Activated T-helper 1 cell treated with anti-CD3 and anti-CD28 coated beads, Interleukin-12 subunit alpha, Interleukin-12 subunit beta, Interleukin-2, Interleukin-4 antibody, amounts not matched to agents 30 ng/mL and 10 ng/mL and 1 ng/mL, durations not matched to agents 14 hours and 24 hours and 36 hours (primary cell): Measurements from ENCODE around the gene RND2. TPM values are rescaled to one million over a fixed set of nuclear protein-coding genes. Genes with fewer than 3 reads are reported as not detected.

Experiments used
- DNase-seq: peaks from one replicate; pipeline ENCODE4 v3.0.0; 2021; ENCODE audit warnings: low spot score
- H3K27ac Mint-ChIP-seq: one replicate; pipeline ENCODE4 v1.8.0; 2021; ENCODE audit warnings: mild to moderate bottlenecking, mixed read lengths
- H3K27me3 Mint-ChIP-seq: one replicate; pipeline ENCODE4 v1.8.0; 2022; ENCODE audit warnings: mild to moderate bottlenecking, moderate library complexity, mixed read lengths; ENCODE audit not compliant: insufficient read depth
- H3K36me3 Mint-ChIP-seq: one replicate; pipeline ENCODE4 v1.8.0; 2021; ENCODE audit warnings: low read depth, mixed read lengths
- H3K4me1 Mint-ChIP-seq: one replicate; pipeline ENCODE4 v1.8.0; 2021; ENCODE audit warnings: low read depth, mixed read lengths
- H3K4me3 Mint-ChIP-seq: one replicate; pipeline ENCODE4 v1.8.0; 2021; ENCODE audit warnings: mild to moderate bottlenecking, moderate library complexity, mixed read lengths
- H3K9me3 Mint-ChIP-seq: one replicate; pipeline ENCODE4 v1.8.0; 2021; ENCODE audit warnings: mixed read lengths
- intact Hi-C: fragments of 100-400 bp; cut with micrococcal nuclease; formaldehyde crosslinking; loops from one replicate; pipeline ENCODE4 v1.15.1; 2024
- total RNA-seq: library from RNA; stranded (reverse); gene quantifications from 2 replicates; pipeline ENCODE4 v1.2.3, GENCODE V29; 2022

Gene RND2
- total RNA-seq, 1 donor from 2014 or later = not detected

DNA sequence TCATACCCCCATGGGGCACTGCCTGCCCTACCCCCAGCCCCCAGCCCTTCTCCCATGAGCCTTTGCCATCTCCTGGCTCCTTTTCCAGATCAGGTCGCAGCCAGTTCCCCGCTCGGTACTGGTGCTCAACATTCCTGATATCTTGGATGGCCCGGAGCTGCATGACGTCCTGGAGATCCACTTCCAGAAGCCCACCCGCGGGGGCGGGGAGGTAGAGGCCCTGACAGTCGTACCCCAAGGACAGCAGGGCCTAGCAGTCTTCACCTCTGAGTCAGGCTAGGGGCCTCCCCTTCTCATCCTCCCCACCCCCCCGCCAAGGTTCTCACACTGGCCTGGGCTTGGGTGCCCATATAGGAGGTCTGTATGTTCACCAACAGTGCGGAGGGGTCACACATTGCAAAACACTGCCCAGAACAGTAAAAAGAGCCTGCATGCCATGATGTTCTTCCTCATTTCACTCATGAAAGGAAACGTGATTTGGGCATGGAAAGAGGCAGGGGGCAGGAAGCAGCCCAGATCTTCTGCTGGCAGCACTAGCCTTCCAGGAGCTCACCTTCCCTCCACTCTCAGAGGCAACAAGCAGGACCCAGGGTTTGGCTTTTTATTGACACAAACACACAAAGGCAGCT lies 10.9 kb upstream of the RND2 start:
- H3K27ac Mint-ChIP-seq = no peak overlapping the region

DNA sequence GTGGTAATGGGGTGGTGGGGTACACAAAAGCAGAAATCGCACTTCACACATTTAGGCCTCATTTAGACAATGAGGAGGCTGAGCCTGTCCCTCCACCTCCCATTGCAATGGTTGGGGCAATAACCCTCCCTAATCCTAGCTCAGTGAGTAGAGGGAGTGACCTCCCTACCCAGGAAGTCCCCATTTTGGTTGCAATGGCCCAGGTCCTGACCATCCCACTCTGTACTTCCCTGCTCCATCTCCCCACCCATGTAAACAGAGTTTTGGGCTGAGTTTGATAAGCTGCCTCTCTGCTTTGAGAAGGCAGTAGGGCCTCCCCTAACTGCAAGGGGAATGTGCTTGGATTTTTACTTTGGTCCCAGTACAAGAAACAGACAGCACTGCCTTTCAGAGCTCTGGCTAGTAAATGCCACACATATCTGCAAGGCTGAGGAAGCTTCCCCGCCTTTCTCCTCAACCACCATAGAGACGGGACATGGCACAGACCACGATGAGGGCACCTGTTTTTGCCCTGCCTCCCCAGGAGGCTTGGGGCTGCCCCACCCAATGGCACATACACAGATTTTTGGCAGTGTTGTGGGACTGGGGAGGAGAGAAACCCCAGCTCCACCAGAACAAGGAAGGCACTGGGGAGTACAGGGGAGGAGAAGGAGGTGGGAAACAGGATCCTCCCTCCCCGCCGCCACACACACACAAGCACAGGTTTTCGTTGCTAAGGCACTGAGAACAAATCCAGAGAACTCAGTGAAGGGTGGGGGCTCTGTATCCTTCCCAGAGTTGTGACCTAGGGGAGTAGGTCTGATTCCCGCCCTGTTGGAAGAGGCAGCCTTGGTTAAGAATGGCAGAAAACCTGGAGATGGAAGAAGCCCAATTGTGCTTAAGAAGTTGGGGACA lies 10.1 kb upstream of the RND2 start:
- Mint-ChIP-seq H3K27ac (no peak overlapping the region), H3K36me3 (peaks cover 34% of the 10 kb centered on the region), H3K4me3 (no peak overlapping the region), H3K9me3 (no peaks in the 10 kb centered on the region), H3K4me1 (peaks cover 23% of the 10 kb centered on the region), H3K27me3 (no peaks in the 10 kb centered on the region)
- intact Hi-C loops = no loop called here
- DNase-seq = no peak

More for the DNA sequence above, 10.9 kb upstream of the RND2 start:
- DNase-seq = no peak
- peaks cover 23% of the 10 kb centered on the region for H3K4me1 Mint-ChIP-seq
- H3K4me3 Mint-ChIP-seq = no peak overlapping the region
- no peaks in the 10 kb centered on the region for H3K27me3 Mint-ChIP-seq
- H3K9me3 Mint-ChIP-seq = no peaks in the 10 kb centered on the region
- H3K36me3 Mint-ChIP-seq = peaks cover 34% of the 10 kb centered on the region
- intact Hi-C loops = no loop called here

DNA sequence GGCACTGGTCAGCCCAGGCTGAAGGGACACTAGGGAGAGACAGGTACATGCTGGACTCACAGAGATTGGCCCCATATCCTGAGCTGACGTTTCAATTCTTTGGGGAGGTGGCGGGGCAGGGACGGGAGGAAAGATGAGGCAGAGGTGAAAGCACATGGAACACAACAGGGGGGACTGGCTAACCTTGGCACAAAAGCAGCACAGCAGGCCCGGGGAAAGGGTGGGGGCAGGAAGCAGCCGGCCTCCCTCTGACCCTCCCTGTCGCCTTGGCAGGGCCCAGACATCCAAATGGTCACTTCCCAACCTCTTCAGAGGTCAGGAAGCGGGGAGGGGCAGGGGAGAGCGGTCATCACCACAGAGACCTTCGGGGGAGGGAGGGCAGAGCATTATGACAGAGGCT lies 9.5 kb upstream of the RND2 start:
- intact Hi-C loops = no loop called here
- Mint-ChIP-seq H3K4me1 (peaks cover 18% of the 10 kb centered on the region), H3K27ac (no peak overlapping the region)

DNA sequence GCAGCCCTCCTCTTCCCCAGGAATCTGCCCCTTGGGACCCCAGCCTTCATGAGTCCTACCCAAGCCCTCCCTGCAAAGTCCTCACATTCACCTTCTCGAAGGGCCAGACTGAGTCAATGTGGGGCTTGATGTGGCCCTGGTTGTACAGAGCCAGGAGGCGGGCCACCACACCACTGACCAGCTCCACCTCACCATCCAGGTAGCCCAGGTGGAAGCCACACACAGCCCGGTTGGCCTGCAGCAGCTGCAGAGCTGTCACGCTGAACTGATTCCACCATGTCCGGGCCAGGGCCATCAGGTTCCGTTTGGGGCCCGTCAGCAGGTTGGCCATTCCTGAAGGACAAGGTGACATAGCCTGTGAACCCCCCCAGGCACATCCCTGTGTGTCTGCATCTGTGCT lies 8.8 kb upstream of the RND2 start:
- no peak for DNase-seq
- Mint-ChIP-seq H3K4me1 (peaks cover 19% of the 10 kb centered on the region), H3K4me3 (no peak overlapping the region), H3K27me3 (peaks cover 7% of the 10 kb centered on the region), H3K36me3 (peaks cover 27% of the 10 kb centered on the region), H3K9me3 (no peaks in the 10 kb centered on the region), H3K27ac (no peak overlapping the region)
- intact Hi-C loops = no loop called here

More for the DNA sequence above, 9.5 kb upstream of the RND2 start:
- H3K9me3 Mint-ChIP-seq = no peaks in the 10 kb centered on the region
- no peak overlapping the region for H3K4me3 Mint-ChIP-seq
- peaks cover 29% of the 10 kb centered on the region for H3K36me3 Mint-ChIP-seq
- no peak for DNase-seq
- H3K27me3 Mint-ChIP-seq = peaks cover 3% of the 10 kb centered on the region

DNA sequence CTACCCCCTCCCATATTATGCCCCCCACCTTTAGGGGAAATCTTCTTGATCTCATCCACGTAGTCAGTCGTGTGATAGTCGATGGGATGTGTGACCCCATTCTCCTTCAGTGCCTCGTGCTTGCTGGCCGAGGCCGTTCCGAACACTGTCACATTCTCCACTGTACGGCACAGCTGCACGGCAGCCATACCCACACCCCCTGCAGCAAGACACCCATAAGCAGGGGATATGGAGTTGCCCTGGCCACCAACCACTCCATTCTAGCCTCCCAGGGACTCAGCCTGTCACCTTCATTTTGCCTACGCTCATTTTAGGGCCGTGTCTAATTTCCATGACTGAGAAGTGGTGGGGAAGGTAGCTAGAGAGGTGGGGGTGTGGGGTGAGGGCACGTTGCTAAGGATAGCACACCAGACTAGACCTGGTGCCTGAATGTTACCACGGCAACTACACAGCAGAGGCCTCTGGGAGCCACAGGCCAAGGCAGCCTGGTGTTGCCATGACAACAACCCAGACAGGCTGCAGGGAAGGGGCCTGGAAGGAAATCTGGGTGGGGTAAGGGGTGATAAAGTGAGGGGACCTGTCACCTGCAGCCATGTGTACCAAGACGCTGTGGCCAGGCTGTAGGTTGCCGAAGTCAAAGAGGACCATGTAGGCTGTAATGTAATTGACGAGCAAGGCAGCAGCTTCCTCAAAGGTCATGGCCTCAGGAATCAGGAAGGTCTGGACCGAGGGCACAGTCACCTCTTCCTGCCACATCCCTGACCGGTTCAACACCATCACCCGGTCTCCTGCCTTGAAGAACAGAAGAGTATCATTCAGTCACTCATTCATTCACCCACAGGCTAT lies 6.8 kb upstream of the RND2 start:
- Mint-ChIP-seq H3K27ac (no peak overlapping the region), H3K4me1 (peaks cover 16% of the 10 kb centered on the region), H3K9me3 (no peaks in the 10 kb centered on the region), H3K27me3 (peaks cover 8% of the 10 kb centered on the region), H3K4me3 (no peak overlapping the region), H3K36me3 (peaks cover 19% of the 10 kb centered on the region)
- intact Hi-C loops = no loop called here
- peak; percentile 24 for DNase-seq

DNA sequence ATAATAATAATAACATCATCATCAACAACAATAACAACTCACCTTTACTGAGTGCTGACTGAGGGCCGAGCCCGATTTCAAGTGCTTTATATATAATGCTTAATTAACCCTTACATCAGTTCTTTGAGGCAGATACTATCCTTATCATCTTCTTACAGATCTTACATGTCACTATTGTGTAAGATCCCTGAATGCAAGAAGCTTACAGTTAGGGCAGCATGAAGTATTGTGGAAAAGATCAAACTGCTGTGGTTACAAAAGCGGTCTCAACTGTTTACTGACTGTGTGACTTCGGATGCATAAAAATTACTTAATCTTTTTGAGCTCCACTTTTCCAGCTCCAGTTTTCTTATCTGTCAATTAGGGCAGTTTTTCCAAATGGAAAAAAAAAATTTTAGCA lies 6.1 kb upstream of the RND2 start:
- intact Hi-C loops = no loop called here
- no peak for DNase-seq
- Mint-ChIP-seq H3K27ac (no peak overlapping the region), H3K27me3 (peaks cover 8% of the 10 kb centered on the region), H3K4me1 (peaks cover 16% of the 10 kb centered on the region), H3K9me3 (no peaks in the 10 kb centered on the region), H3K36me3 (peaks cover 15% of the 10 kb centered on the region), H3K4me3 (no peak overlapping the region)

DNA sequence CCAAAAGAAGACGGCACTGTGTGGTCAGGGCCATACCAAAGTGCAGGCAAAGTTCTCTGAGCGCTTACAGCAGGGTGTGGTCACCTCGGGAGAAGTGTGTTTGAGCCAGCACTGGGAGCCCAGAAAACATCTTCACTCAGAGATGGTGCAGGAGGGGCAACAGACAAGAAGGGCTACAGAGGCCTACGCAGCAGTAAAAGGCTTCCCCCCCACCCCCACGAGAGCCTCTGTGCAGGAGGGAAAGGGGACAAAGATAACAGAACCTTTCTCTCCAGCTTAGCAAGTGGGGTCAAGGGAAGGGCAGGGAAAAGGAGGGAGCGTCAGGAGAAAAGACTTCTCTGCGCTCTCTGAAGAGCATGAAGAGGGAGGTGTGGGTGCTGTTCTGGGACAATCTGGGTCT lies 5.6 kb upstream of the RND2 start:
- Mint-ChIP-seq H3K4me1 (peaks cover 19% of the 10 kb centered on the region), H3K27ac (no peak overlapping the region), H3K9me3 (no peaks in the 10 kb centered on the region), H3K4me3 (peak overlapping the region; percentile 77), H3K36me3 (peaks cover 11% of the 10 kb centered on the region), H3K27me3 (peaks cover 11% of the 10 kb centered on the region)
- intact Hi-C loops = no loop called here
- no peak for DNase-seq

DNA sequence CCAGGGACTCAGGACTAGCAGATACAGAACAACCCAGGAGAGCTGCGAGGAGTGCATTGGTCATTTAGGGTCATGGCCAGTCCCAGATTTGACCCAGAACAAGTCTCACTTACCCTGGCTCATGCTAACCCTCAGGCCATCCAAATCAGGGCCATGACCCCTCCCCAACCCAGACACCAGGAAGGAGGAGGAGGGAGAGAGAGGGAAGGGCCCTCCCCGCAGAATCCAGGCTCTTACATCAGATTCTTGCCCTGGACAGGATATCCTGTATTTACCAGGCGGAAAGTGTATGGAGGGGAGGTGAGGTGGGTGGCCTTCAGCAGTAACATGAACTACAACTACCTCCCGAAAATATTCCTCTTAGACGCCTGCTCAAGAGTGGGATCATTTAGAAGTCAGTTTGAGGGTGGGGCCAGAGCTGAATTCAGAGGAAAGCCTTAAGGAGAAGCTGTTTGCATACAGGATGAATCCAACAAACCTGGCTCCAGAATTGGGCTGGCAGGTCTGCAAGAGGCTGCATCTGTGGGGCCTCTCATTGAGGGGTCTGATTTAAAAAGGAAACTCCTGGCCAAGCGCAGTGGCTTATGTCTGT lies 4.9 kb upstream of the RND2 start:
- intact Hi-C loops = loop anchor here (5.0 to 10.0 kb wide), 4 partner anchors 192 to 828 kb away; partner anchors contain the start of genes GHDC, PLEKHH3 and TMEM106A

DNA sequence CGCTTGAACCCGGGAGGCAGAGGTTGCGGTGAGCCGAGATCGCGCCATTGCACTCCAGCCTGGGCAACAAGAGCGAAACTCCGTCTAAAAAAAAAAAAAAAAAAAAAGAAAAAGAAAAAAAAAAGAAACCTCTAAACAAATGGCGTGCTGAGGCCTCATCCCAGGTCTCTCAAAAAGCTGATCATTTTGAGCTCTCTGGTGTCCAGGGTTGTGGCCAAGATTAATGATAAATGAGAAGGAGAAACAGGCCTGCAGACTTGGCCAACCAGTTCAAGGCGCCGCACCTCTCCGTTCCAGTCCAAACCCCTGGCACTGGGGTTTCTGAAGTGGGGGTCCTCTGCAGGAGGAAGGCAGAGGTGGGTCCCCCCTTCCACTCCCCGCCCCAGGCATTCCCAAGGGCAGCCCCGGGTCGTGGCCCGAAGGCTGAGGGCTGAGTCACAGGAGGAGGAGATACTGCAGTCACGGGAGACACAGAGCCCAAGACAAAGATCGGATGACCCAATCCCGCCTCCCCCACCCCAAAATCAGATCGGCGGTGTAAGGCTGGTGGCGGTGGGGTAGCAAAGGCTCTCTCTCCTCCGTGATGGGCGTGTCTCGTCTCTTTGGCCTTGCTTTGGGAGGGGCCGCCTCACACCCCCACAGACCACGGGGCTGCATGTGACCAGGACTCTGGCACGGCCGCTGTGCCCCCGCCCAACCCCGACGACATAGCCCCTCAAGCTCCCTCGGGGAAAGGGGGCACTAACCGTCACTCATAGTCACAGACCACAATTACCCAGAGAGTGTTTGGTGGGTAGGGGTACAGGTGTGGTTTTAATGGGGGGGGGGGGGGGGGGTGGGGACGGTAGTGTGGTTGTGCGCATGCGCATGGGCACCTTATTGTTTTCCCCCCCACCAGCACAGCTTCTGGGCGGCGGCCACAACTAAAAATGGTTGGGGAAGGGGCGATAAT lies 4.0 kb upstream of the RND2 start:
- Mint-ChIP-seq H3K27me3 (peaks cover 19% of the 10 kb centered on the region), H3K36me3 (peaks cover 2% of the 10 kb centered on the region), H3K4me1 (peaks cover 26% of the 10 kb centered on the region), H3K9me3 (no peaks in the 10 kb centered on the region), H3K27ac (no peak overlapping the region), H3K4me3 (peak overlapping the region; percentile 84)
- intact Hi-C loops = loop anchor here (5.0 to 10.0 kb wide), 4 partner anchors 191 to 829 kb away; partner anchors contain the start of genes GHDC, PLEKHH3 and TMEM106A
- no peak for DNase-seq

More for the DNA sequence above, 4.9 kb upstream of the RND2 start:
- Mint-ChIP-seq H3K27me3 (peaks cover 16% of the 10 kb centered on the region), H3K4me3 (peak overlapping the region; percentile 77), H3K27ac (no peak overlapping the region), H3K9me3 (no peaks in the 10 kb centered on the region), H3K36me3 (peaks cover 6% of the 10 kb centered on the region), H3K4me1 (peaks cover 26% of the 10 kb centered on the region)
- no peak for DNase-seq

DNA sequence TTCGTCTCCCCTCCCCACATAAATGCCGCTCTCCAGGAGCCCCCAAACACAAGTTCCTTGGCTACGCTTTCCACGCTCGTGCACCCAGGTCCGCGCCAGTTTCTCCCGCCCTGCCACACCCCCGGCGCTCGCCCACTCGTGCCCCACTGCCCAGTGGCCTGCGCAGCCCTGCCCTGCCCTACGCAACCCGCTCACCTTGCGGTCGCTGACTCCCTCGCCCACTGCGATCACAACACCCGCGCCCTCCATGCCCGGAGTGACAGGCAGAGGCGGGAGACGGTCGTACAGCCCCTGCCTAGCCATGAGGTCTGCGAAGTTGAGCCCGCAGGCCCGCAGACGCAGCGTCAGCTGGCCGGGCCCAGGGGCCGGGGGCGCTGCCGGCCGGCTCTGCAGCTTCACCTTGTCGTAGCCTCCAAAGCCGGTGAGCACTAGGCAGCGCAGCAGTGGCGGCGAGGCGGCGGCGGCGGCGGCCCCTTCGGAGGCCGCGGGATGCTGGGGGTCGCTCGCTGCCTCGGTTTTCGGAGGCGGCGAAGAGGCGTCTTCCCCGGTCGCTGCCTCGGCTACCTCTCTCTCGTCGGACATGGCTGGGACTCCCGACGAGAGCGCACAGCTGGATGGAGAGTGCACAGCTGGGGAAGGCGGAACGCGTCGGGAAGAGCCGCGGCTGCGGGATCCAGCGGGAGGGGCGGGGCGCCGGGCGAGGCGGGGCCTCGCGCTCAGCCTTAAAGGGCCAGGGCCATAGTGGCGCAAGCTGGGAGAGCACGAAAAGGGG lies 3.1 kb upstream of the RND2 start, which contains the start of gene VAT1:
Gene VAT1, minus strand, starts transcription at position 645 of the 772 bp plus-strand sequence. Its CDS starts 63 bp downstream, at position 582.
- H3K4me3 Mint-ChIP-seq = peak within 1 kb of the TSS; percentile 84
- peak; percentile 52 for DNase-seq
- H3K27me3 Mint-ChIP-seq = peaks cover 25% of the 10 kb centered on the region
- H3K4me1 Mint-ChIP-seq = peaks cover 26% of the 10 kb centered on the region
- intact Hi-C loops = loop anchor here (1.0 to 10.0 kb wide), 6 partner anchors 15 to 830 kb away; partner anchors contain the start of genes GHDC, IFI35, PLEKHH3 and RPL27
- no peak within 1 kb of the TSS for H3K27ac Mint-ChIP-seq
- H3K9me3 Mint-ChIP-seq = no peaks in the 10 kb centered on the region
- H3K36me3 Mint-ChIP-seq = peaks cover 2% of the 10 kb centered on the region

DNA sequence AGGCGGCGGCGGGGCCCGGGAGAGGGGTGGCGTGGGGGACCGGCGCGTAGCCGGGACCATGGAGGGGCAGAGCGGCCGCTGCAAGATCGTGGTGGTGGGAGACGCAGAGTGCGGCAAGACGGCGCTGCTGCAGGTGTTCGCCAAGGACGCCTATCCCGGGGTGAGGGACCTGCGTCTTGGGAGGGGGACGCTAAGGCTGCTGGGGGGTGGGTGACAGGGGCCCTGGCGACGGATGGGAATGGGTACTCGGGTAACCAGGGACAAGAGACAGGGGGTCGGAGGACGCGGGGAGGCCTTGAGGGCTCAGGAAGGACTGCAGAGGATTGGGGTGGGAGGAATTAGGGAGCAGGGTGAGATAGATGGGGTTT lies 243 bp downstream of the RND2 start:
- Mint-ChIP-seq H3K27me3 (peaks cover 23% of the 10 kb centered on the region), H3K4me1 (peaks cover 16% of the 10 kb centered on the region), H3K4me3 (peak overlapping the region; percentile 67), H3K9me3 (no peaks in the 10 kb centered on the region), H3K36me3 (peaks cover 2% of the 10 kb centered on the region), H3K27ac (peak overlapping the region; percentile 69)
- no peak for DNase-seq
- intact Hi-C loops = loop anchor here (10.0 kb wide), 1 partner anchor 290 kb away; no protein-coding TSS in a partner anchor
